CD4-positive, alpha-beta T cell treated with Interleukin-1 beta for 1 hour (primary cell): ENCODE measurements around the gene KRT6C.
"Not testable (repeated sequence)": the region's sequence is repeated elsewhere in the genome, so short reads cannot be mapped to it uniquely, and the experiment has no call there.

Experiments used
- DNase-seq, 2 donors: peaks; one replicate each; pipeline ENCODE4 v3.0.0-alpha.2; 2020 to 2022

KRT6C gene

DNA sequence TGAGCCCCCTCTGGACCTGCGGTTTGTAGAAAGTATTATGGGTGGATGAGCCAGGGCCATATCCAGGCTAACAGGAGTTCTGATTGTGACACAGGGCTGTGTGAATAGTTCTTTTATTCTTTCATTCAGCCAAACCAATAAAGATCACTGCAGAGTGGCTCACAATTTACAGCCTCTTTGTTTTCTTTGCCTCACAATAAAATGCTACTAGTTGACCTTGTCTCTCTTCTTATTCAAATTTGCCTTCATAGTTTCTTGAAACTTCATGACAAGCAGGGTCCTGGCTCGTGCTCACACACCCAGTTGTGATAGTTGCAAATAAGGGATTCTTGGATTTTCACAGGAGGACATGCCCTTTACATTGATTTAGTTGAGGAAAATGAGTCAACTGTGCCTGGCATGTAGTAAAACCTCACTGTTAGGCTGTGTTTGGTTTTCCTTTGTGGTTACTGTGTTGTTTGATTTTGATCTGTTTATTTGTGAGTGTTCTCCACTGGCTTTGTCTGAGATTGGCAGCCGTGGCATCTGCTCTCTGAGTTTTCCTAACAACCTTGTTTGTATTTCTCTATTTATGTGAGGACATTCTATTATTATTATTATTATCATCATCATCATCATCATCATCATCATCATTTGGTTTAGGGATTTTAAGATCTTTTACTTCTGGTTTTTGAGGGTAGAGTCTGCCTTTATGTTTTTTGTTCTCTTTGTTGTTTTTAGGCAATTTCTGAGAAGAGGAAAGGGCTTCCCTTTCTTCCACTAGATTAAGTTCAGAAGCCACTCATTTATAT is 19.0 kb downstream of the KRT6C start:
- no peak for DNase-seq

DNA sequence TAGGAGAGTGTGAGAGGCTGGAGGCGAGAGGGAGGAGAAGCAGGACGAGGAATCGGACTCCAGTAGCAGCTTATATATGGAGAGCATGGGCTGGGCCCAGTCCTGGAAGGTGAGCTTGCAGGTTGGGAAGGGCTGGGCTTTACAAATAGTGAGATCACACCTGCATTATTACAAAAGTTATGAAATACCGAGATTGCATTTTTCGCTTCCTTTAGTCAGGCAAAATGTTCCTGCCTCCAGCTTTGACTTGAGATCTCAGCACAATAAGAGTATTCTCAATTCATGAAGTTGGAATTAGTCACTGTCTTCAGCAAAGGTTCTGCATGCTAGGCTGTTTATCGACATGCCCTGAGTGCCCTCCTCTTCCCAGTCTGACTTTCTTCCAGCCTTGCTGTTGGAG is 21.5 kb downstream of the KRT6C start, which contains the start of gene KRT6B:
Gene KRT6B, minus strand, starts transcription at position 46 of the 400 bp plus-strand sequence. CDS start 68 bp downstream, outside the sequence.
- DNase-seq = no peak

DNA sequence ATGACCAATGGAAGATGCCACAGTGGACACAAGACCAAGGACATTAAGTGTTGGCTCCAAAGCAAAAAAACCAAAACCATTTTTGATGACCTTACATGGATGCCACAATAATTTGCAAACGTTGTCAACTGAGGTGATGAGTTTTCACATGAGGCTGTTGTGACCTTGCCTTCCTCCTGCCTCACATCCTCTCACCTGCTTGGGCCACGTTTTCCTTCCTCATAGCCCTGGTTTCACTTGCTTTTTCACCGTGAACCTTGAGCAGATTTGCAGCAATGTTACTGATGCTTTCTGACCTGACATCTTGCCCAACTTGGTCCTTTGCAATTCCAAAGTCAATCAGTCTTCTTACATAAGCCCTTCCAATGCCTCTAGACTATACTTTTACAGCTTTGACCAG is 25.4 kb downstream of the KRT6C start:
- DNase-seq = no peak

DNA sequence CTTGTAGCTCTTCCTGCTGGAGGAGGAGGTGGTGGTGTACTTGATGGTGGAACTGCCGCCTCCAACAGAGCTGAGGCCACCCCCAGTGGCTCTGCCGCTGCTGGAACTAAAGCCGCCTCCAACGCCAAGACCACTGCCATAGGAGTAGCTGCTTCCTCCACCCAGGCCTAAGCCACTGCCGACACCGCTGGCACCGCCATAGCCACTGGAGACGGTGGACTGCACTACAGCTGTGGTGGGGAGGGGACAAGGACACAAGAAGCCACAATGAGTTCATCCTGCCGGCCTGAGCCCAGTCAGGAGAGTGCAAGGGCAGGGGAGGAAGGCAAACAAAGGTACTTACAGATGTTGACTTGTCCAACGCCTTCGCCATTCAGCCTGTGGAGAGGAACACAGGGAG is 26.4 kb downstream of the KRT6C start:
- not testable (repeated sequence) for DNase-seq

DNA sequence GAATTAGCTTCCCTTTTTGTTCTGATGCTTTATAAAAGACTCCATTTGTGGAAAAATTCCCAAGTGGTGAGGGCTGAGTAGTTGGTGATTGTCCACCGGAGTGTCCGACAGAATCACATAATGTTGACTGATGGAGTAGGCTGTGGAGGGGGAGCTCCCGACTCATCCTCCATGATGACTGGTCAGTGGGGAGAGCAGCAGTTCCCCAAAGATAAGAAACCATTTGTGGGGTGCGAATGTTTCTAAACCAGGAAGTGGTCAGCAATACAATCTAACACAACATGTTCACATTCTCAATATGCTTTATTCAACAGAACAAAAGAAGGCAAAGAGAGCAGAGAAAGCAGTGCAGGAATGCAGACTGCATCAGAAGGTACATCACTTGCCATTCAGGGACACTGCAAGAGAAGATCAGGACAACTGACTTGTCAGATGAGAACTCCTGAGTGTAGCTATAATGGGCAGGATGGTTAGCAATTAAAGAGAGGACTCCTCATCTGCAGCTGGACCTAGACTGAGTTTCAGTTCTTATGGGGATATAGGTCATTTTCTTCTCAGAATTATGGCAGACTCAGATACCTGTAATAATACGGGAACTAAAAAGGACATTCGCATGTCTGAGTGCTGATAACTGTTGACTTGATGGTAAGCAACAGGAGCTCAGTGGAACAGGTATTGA is 27.1 kb downstream of the KRT6C start:
- DNase-seq = no peak

DNA sequence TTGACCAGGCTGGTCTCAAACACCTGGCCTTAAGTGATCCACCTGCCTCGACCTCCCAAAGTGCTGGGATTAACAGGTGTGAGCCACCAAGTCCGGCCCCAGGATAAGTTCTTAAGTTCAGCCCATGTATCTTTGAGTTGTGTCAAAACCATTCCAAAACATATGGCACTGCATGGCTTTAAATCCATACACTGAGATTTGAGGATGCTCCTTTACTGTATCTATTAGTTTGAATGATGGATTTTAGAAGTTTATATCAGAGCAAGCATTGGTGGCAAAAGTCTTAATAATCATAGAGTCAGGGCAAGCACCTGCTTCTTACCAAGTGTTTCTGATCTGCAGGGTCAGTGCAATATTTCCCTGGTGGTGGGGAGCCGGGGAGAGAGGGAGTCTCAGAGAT is 27.7 kb downstream of the KRT6C start:
- no peak for DNase-seq

DNA sequence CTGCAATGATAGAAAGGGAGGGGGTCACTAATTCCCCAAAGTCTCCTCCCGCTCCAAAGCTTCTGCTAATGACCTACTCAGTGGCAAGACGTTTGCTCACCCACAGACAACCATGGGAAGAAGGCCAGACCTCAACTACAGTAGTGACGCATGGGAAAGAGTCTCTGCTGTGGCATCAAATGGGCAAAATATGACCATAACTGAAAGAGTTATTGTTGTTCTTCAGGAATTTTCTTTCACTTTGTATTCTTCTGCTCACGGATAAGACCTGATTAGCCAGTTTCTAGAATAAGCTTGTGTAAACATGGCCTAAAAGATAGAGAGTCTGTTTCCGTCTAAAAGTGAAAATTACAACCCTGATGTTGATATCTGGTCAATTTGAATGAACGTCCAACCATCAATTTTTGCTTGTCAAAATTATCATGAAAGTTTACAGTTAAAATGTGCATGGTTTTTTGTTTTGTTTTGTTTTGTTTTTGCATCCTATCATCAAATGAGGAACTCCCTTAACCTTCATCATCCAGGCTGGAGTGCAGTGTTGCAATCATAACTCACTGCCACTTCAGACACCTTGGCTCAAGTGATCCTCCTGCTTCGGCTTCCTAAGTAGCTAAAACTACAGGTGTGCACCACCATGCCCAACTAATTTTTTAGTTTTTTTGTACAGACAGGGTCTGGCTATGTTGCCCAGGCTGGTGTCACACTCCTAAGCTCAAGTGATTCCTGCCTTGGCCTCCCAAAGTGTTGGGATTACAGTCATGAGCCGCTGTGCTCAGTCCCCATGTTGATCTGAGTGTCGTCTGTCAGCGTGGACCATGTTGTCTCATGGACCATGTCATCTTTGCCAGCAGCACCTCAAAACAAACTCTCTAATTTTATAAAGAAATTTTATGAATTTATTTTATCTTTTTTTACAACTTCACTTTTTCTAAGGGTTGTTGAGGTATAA is 28.7 kb downstream of the KRT6C start:
- DNase-seq = no peak

DNA sequence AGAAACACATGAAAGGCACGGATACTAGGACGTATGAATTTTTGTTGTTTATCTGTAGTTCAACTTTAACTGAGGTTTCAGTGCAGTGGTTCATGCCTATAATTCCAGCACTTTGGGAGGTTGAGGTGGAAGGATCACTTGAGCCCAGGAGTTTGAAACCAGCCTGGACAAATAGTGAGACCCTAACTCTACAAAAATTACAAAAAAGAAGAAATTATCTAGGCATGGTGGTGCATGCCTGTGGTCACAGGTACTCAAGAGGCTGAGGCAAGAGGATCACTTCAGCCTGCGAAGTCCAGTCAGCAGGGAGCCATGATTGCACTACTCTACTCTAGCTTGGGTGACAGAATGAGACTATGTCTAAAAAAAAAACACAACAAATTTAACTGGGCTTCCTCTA is 29.6 kb downstream of the KRT6C start:
- no peak for DNase-seq

DNA sequence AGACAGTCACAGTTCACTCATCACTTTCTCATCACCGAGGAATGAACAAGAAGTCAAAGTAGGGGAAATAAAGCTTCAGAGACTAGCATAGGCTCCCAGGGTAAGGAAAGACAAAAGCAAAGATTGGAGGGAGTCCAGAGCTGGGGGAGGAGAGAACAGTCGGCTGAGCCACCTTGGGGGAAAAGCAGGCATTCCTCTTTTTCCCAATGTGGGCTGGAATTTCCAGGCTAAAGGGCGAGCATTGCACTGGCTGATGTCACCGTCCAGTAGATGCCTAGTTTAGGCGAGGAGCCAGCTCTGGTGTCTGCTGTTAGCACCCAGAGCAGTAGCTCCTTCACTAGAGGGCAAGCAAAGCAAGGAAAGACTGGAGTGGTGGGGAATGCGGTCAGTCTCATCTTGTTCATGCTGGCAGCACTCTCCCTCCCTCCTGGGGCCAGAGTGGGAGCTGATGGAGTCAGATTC is 31.0 kb downstream of the KRT6C start:
- no peak for DNase-seq

DNA sequence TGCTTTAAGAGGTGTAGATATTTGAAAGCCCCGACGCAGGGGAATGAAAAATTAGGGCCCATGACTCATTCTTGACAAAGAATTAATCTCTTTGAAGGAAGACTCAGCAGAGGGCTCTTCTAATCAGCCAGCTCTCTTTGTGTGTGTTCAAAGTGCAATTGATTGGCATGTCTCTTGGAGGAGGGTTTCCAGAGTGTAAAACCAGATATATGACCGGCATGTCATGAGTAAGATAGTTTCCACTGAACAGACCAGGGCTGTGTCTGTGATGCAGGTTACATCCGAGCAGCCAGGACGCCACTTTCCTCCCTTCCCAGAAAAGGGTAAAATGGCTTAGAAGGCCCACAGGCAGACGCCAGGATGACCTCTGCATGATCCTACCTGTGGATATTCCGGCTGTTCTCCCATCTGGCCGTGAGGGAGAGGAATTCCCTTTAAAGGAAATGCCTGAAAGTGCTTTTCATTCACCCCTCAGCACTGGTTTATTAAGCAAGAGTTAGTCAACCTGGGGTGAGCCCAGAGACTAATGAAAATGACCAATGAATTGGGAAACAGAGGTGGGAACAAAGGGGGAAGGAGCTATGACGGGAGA is 32.2 kb downstream of the KRT6C start:
- DNase-seq = no peak

DNA sequence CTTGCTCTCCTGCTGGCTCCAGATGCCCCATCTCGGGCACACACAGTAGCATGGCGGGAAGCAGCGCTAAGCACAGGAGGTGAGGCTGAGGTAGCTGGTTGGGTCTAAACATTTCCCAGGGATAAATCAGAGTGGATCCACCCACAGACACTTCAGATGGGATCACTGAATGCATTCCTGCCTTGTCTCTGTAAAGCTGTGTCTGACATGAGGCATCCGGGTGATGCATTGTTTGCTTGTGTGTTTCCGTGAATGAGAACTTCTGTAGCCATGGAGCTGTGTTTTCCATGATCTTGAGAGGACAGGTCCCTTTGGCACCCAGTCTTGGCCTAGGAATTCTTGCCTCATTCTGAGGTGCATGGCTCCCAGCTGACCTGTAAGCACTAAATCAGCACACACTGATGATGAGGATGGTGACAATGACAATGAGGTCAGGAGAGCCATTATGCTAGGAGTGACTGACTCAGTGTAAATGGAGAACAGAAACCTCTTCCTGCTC is 32.7 kb downstream of the KRT6C start:
- no peak for DNase-seq

DNA sequence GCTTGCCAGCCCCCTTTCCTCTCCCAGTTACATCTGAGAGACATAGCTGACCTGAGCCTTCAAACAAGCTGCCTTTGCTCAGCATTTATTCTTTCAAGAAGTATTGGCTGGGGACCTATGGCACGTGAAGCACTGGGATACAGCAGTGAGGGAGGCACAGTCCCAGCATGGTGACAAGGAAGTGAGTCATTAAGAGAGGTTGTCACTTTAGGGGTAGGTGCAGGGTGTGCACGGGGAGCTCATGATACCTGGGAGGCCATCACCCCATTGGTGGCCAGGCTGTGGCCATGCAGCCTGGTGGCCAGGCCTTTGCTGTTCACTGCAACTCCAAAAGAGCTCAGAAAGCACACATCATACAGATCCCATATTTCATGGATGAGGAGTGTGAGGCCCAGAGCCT is 33.8 kb downstream of the KRT6C start:
- DNase-seq = no peak

DNA sequence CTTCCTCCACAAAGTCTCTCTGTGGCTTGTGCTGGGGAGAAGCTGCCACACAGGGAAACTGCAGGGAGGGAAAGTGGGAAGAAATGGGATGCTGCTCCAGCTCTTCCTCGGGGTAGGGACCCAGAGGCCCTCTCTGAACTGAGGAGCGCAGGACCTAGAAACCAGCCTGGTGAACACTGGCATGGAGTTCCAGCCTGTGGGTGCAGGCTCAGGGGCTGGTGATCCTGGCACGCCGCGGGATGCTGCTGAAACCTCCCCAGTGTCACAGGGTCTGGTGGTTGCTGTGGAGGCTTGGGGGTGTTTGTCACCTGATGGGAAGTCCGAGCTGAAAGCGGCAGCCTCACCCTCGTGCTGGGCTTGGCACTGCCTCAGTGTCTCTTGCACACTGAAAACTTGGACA is 34.2 kb downstream of the KRT6C start:
- no peak for DNase-seq

DNA sequence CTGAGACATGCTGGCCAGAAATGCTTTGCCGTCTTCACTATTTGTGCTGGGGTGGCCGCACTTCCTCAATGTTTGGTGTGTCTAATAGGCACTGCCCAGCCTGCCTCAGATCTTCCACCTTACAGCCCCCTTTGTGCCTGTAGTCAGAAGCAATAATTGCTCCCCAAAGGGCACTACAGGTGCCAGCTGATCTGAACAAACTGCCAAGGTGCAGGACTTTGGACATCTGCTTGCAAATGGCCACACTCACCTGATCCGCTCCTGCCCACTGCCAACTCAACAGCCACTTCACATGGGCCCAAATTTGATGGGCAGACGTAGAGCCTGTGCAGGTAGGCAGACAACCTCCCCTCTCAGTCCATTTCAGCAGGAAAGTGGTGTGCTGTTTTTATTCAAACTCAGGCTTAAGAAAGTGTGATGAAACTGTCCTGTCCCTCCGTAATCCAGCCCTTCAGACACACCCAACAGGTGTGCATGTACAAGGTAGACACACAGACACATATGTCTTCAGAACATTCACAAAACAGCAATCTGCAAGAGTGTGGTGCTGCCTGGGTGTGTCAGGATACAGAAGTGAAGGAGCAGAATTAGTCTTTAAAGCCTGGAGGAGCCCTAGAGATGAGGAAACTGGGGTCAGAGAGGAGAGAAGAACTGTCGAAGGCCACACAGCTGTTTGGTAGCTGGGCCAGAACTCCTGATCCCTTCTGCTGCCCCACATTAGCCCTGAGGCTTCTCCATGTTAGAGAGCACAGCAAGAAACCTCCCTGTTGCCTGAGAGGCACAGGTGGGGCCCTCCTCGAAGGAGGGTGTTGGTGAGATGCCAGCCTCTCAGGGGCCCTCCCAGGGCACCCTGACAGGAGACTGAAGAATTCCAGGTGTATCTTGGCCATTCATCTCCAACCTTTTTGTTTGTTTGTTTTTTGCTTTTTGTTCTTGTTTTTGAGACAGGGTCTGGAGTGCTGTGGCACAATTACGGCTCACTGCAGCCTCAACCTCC is 35.0 kb downstream of the KRT6C start:
- DNase-seq = no peak

DNA sequence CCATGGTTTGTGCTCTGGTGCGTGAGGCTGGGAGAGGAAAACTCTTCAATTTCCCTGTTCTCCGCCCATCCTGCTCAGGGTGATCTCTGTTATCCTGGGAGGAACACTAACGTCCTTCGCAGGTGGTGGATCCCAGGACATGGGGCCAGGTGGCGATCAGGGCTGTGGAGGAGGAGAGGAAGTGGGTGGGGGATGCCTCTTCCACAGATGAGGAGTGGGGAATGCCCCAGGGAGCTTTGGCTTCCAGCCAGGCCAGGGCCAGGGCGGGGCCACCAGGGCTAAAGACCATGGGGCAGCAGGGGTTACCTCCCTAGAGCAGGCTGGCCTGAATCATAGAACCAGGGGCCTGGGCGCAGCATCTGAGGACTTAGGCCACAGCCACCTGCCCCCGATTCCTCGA is 36.1 kb downstream of the KRT6C start:
- no peak for DNase-seq

DNA sequence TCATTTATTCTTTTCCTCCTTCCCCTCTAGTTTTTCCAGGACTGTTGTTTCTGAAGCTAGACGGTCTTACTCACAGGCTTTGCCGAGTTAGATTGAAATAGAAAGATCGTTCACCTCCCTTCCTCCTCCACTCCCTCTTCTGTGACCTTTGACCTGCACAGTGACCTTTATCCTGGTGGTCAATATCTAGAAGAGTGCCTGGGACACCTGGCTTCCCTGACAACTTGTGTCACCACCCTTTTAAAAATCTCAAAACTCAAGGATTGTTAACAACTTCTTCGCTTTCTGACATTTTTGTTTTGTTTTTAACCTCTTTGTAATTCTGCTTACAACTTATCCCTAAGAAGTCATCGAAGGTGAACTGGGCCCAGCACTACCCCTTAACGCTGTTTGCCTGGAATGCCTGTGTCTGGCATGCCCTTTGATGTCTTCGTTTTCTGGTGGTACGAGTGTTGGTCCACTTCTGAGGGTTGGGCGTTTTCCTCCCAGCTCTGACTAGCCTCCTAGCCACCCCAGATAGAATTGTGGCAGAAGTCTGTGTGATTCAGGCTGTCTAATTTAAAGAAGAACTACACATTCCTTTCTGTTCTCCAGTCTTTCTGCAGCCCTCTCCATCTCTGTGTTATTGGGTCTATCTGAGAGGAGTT is 36.7 kb downstream of the KRT6C start:
- no peak for DNase-seq

DNA sequence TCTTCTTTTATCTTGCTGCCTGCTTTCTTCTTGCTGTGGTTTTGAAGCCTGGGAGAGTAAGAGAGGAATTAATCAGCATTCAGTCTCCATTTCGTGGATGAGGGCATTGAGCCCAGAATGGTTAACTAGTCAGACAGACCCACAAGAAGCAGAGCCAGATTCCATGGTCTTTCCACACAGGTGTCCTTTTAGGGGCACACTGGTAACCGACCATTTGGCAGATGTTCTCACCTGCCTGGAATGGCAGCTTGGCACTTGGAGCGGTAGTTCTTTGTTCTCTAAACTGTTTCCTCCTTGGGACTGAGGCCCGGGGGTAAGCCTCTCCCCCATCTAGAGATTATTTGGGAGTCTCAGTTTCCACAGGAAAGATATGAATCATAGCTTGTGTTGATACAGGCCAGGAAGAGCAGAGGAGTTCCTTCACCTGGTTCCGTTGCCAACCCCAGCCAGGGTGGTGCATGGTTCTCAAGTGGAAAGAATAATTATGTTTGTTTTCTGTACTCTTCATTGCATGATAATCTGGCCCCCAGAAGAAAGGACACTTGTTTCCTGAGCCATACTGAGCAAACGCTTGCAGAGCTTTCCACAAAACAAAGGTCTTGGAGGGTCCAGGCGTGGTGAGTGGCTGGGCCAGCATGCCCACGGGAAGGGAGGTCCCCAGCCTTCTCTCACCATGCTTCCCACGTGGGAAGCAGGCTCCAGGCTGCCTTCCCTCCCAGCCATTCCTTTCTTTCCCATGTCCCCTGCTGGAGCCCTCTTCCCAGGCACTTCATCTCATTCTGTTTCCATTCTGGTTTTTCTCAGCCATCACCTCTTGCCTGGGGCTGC is 37.4 kb downstream of the KRT6C start:
- no peak for DNase-seq

DNA sequence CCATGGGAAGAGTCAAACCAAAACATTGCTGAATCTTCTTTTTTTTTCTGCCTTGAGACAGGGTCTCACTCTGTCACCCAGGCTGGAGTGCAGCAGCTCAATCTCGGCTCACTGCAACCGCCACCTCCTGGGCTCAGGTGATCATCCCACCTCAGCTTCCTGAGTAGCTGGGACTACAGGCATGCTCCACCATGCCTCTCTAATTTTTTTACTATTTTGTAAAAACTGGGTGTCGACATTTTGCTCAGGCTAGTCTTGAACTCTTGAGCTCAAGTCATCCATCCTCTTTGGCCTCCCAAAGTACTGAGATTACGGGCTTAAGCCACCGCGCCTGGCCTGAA is 38.0 kb downstream of the KRT6C start:
- DNase-seq = no peak

DNA sequence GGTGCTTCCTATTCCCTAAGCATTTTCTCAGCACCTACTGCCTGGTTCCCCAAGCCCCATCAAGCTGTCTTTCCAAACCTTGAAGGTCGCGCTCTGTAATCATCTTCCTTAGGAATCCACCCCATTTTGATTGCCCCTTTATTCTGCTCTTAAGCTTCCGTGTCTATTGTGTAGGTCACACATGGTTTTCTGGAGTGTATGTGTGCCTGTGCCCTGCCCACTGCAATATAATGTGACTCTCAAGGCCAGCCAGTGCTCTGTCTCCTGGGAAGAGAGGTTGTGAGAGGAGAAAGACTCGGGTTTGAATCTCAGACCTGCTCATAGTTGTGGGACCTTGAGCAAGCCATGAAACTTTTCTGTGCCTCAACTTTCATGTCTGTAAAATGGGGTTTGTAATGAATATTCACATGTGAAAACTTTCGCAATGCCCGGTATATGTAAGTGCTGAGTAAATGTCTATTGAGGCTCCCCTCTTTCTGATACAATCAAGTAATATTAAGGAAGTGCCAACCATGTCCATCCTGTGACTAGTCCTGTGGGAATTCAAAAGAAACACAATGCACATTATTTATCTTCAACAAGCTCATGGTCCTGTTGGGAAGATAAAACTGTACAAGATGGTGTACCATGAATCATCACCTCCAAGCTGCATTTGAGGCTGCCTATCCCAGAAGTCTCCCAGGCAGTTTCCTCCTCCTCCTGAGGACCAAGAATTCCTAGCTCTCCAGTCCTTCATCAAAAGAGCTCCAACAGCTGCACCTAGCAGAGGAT is 38.7 kb downstream of the KRT6C start:
- DNase-seq = no peak
